AG10803 (cell line): ENCODE measurements around the gene NDUFB7.

Source experiments
- DNase-seq: peaks from one replicate; pipeline ENCODE4 v3.0.0; 2010; ENCODE audit warnings: low read depth
- H3K4me3 ChIP-seq: 2 replicates; pipeline ENCODE4 v1.5.1; 2011; ENCODE audit warnings: mild to moderate bottlenecking, low read length, control low read depth
- CTCF ChIP-seq: conservative IDR thresholded peaks from 2 replicates; pipeline ENCODE4 v1.5.1; 2011; ENCODE audit warnings: mild to moderate bottlenecking, low read length, control low read depth, inconsistent platforms

NDUFB7 gene

GRCh38 chr19:14580623-14581237 is 8.9 kb upstream of the NDUFB7 start:
- no peak for DNase-seq
- no peak for TF ChIP-seq CTCF

GRCh38 chr19:14577885-14578427 is 6.1 kb upstream of the NDUFB7 start:
- no peak for TF ChIP-seq CTCF
- no peak for DNase-seq
- no peak overlapping the region for H3K4me3 ChIP-seq

More at GRCh38 chr19:14580623-14581237, 8.9 kb upstream of the NDUFB7 start:
- H3K4me3 ChIP-seq = no peak overlapping the region

- DNase-seq = no peak
- TF ChIP-seq CTCF = no peak
- no peak overlapping the region for H3K4me3 ChIP-seq
Observed at GRCh38 chr19:14577264-14577663, 5.4 kb upstream of the NDUFB7 start.

GRCh38 chr19:14576363-14576762 is 4.5 kb upstream of the NDUFB7 start:
- no peak for DNase-seq
- TF ChIP-seq CTCF = no peak
- no peak overlapping the region for H3K4me3 ChIP-seq

GRCh38 chr19:14575428-14575980 is 3.6 kb upstream of the NDUFB7 start:
- DNase-seq = no peak
- H3K4me3 ChIP-seq = no peak overlapping the region
- TF ChIP-seq CTCF = no peak

- no peak for DNase-seq
- no peak for TF ChIP-seq CTCF
Observed at GRCh38 chr19:14570864-14571527, 870 bp downstream of the NDUFB7 start.

More at GRCh38 chr19:14570864-14571527, 870 bp downstream of the NDUFB7 start:
- H3K4me3 ChIP-seq = peak overlapping the region; percentile 80
